Loucy (cell line): ENCODE measurements around the gene DAPK1.

Experiments used
- H2AFZ ChIP-seq: fragments of 200-600 bp; sonication (generic); 2 replicates; pipeline ENCODE4 v1.6.0; 2016; ENCODE audit warnings: antibody characterized with exemption, mild to moderate bottlenecking, low read length, moderate library complexity
- H3F3A ChIP-seq: fragments of 200-600 bp; 2 replicates; pipeline ENCODE4 v1.6.0; 2016; ENCODE audit warnings: antibody characterized with exemption, low read depth, mild to moderate bottlenecking
- H3K27me3 ChIP-seq: fragments of 200-600 bp; sonication (generic); 2 replicates; pipeline ENCODE4 v1.6.1; 2014; ENCODE audit warnings: low read length, mild to moderate bottlenecking; ENCODE audit not compliant: insufficient read depth, poor library complexity, severe bottlenecking
- H3K36me3 ChIP-seq: fragments of 200-600 bp; sonication (generic); 2 replicates; pipeline ENCODE4 v1.6.1; 2016; ENCODE audit warnings: low read length; ENCODE audit not compliant: insufficient read depth
- H3K4me1 ChIP-seq: fragments of 200-600 bp; sonication (generic); 2 replicates; pipeline ENCODE4 v1.5.1; 2014; ENCODE audit warnings: low read length, mild to moderate bottlenecking; ENCODE audit not compliant: insufficient read depth, poor library complexity, severe bottlenecking
- H3K4me2 ChIP-seq: fragments of 200-600 bp; sonication (generic); 2 replicates; pipeline ENCODE4 v1.6.0; 2014; ENCODE audit warnings: antibody characterized with exemption, low read length, low read depth, mild to moderate bottlenecking; ENCODE audit not compliant: poor library complexity, severe bottlenecking
- H3K4me3 ChIP-seq: fragments of 200-600 bp; sonication (generic); 2 replicates; pipeline ENCODE4 v1.5.1; 2014; ENCODE audit warnings: low read length, mild to moderate bottlenecking, mixed read lengths; ENCODE audit not compliant: poor library complexity, severe bottlenecking
- H3K79me2 ChIP-seq: fragments of 200-600 bp; sonication (generic); 2 replicates; pipeline ENCODE4 v1.6.1; 2014; ENCODE audit warnings: low read length; ENCODE audit not compliant: insufficient read depth
- H3K9ac ChIP-seq: fragments of 200-600 bp; sonication (generic); 2 replicates; pipeline ENCODE4 v1.6.0; 2014; ENCODE audit warnings: mild to moderate bottlenecking, low read depth, low read length, moderate library complexity; ENCODE audit not compliant: poor library complexity, severe bottlenecking
- H3K9me2 ChIP-seq: fragments of 200-600 bp; sonication (generic); replicated peaks from 2 replicates; pipeline ENCODE4 v1.6.1; 2016; ENCODE audit warnings: low read depth, low read length, mixed read lengths
- H3K9me3 ChIP-seq: fragments of 200-600 bp; sonication (generic); 2 replicates; pipeline ENCODE4 v1.6.1; 2014; ENCODE audit warnings: mild to moderate bottlenecking, antibody characterized with exemption, low read length, low read depth; ENCODE audit not compliant: insufficient read depth
- H4K20me1 ChIP-seq: fragments of 200-600 bp; sonication (generic); 2 replicates; pipeline ENCODE4 v1.6.0; 2014; ENCODE audit warnings: antibody characterized with exemption, low read length, mild to moderate bottlenecking; ENCODE audit not compliant: insufficient read depth, poor library complexity, severe bottlenecking
- EZH2phosphoT487 ChIP-seq: fragments of 200-600 bp; IDR thresholded peaks from 2 replicates; pipeline ENCODE4 v1.6.1; 2018; ENCODE audit warnings: antibody characterized with exemption, mild to moderate bottlenecking, moderate library complexity, borderline replicate concordance
- TF ChIP-seq, protein P1 (sequence below): fragments of 200-600 bp; sonication (generic); conservative IDR thresholded peaks from 2 replicates; pipeline ENCODE4 v1.5.1; 2014; ENCODE audit warnings: mild to moderate bottlenecking, antibody characterized with exemption, low read length

DAPK1 gene

DNA sequence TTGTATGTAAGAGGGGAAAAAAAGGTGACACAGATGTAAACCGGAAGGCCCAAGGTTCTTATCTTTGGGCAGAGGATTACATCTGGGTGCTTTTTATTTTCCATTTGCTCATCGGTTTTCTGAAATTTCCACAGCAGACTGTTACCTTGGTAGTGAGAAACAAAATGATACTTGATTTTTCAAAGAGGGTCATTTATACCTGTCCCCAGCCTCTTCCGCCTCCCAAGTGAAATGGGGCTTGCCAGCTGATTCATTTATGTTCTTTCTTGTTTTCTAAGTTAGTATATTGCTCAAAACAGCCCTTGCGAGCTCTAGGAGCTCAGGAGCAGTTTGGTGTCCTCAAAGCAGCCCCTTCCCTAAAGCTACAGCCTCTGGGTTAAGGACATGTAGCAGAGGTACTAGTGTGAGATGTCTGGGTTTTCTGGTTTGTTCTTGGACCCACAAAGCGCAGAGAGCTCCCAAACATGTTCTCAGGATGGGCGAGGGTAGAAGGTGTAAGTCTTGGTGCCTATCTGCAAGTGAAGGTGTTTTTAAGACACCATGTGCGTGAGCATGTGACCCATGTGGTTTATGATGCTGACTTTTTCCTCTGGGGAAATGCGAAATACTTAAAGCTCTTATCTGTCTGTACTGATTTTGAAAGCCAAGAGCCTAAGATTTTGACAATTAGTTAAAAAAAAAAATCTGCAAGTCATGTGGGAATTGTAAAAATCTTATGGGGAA lies 38.3 kb downstream of the DAPK1 start:
- Histone ChIP-seq H2AFZ (no peak overlapping the region; the same call in 1 of the 2 replicates), H3K9ac (no peak overlapping the region), H3K9me3 (no peaks in the 10 kb centered on the region), H4K20me1 (no peaks in the 10 kb centered on the region), H3K27me3 (no peaks in the 10 kb centered on the region), H3F3A (no peaks in the 10 kb centered on the region), H3K4me3 (no peak overlapping the region), H3K79me2 (peaks cover under 1% of the 10 kb centered on the region; the same call in 1 of the 2 replicates), H3K4me2 (no peak overlapping the region), H3K4me1 (peaks cover 5% of the 10 kb centered on the region), H3K36me3 (no peaks in the 10 kb centered on the region), H3K9me2 (no peaks in the 10 kb centered on the region)
- no peak for TF ChIP-seq EZH2phosphoT487
- TF ChIP-seq, protein P1, sequence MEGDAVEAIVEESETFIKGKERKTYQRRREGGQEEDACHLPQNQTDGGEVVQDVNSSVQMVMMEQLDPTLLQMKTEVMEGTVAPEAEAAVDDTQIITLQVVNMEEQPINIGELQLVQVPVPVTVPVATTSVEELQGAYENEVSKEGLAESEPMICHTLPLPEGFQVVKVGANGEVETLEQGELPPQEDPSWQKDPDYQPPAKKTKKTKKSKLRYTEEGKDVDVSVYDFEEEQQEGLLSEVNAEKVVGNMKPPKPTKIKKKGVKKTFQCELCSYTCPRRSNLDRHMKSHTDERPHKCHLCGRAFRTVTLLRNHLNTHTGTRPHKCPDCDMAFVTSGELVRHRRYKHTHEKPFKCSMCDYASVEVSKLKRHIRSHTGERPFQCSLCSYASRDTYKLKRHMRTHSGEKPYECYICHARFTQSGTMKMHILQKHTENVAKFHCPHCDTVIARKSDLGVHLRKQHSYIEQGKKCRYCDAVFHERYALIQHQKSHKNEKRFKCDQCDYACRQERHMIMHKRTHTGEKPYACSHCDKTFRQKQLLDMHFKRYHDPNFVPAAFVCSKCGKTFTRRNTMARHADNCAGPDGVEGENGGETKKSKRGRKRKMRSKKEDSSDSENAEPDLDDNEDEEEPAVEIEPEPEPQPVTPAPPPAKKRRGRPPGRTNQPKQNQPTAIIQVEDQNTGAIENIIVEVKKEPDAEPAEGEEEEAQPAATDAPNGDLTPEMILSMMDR = no peak

DNA sequence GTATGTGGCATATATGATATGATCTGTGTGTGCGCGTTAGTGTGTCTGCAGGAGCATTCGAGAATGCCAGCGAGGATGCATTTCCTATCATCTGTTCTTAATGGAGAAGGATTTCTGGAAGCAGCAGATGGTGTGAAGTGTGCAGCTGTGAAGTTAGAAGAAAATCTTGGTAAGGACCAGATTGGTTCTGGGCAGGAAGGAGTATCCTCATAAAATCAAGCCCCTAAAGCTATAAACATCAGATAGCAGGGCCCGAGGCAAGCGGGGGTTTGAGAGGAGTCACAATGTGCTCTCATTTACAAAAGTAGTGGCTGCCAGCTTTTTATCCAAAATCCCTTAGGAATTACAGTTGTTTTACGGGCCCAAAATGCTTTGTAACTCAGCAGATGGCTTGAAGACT lies 40.0 kb downstream of the DAPK1 start:
- Histone ChIP-seq H2AFZ (no peak overlapping the region), H3K9me2 (no peaks in the 10 kb centered on the region), H3K9me3 (no peaks in the 10 kb centered on the region), H3K27me3 (no peaks in the 10 kb centered on the region), H3K4me3 (no peak overlapping the region), H3K4me2 (no peak overlapping the region), H3K79me2 (no peaks in the 10 kb centered on the region), H3K36me3 (no peaks in the 10 kb centered on the region), H3F3A (no peaks in the 10 kb centered on the region), H3K9ac (no peak overlapping the region), H4K20me1 (no peaks in the 10 kb centered on the region), H3K4me1 (peaks cover 5% of the 10 kb centered on the region)
- no peak for TF ChIP-seq EZH2phosphoT487
- TF ChIP-seq, protein P1 = no peak

DNA sequence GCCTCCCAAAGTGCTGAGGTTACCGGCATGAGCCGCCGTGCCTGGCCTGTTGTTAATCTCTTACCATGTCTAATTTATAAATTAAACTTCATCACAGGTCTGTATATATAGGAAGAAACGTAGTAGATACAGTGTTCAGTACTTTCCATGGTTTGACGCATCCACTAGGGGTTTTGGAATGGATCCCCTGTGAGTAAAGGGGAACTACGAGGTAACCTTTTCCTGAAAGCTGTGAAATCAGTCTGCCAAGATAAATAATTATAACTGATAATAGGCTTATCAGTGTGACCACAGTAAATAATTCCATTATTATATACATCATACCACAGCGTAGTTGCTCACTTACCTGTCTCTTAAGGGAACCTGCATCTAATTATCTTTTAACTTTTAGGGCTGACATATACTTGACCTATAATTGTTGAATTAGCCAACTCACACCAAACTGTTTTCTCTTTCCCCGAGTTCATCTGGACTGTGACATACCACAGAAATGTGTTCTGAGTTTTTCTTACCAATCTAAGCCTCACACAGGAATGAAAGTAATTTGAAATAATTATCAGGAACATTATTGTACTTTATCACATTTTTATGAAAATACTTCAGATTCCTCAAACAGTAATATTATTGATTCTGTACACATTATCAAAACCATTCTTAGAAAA lies 42.9 kb downstream of the DAPK1 start:
- no peaks in the 10 kb centered on the region for H3K36me3 ChIP-seq
- H3K4me3 ChIP-seq = no peak overlapping the region
- no peaks in the 10 kb centered on the region for H3K79me2 ChIP-seq
- H3K27me3 ChIP-seq = no peaks in the 10 kb centered on the region
- TF ChIP-seq, protein P1 = no peak
- TF ChIP-seq EZH2phosphoT487 = no peak
- no peaks in the 10 kb centered on the region for H3K9me3 ChIP-seq
- H3K9ac ChIP-seq = no peak overlapping the region
- peaks cover 5% of the 10 kb centered on the region for H3K4me1 ChIP-seq
- no peak overlapping the region for H2AFZ ChIP-seq
- no peak overlapping the region for H3K4me2 ChIP-seq
- H4K20me1 ChIP-seq = no peaks in the 10 kb centered on the region
- H3K9me2 ChIP-seq = no peaks in the 10 kb centered on the region
- H3F3A ChIP-seq = no peaks in the 10 kb centered on the region
